CD4-positive, alpha-beta T cell (primary cell): ENCODE results near the gene RELT. TPM values are rescaled to one million over a fixed set of nuclear protein-coding genes. Genes with fewer than 3 reads are reported as not detected.

Source experiments
- ATAC-seq: fragments of 200-7000 bp; cut with Tn5 transposase; one replicate; pipeline ENCODE4 v1.10.0; 2022; ENCODE audit warnings: mild to moderate bottlenecking; ENCODE audit not compliant: poor library complexity
- CTCF ChIA-PET: fragments of 350-600 bp; sonication (Branson Sonifier 250); formaldehyde crosslinking; loops from one replicate; lab custom pipeline; 2021; ENCODE audit warnings: antibody characterized with exemption, inconsistent platforms; lab: Charles Lee
- POLR2A ChIA-PET: fragments of 350-600 bp; sonication (Branson Sonifier 250); formaldehyde crosslinking; loops from one replicate; lab custom pipeline; 2021; ENCODE audit warnings: antibody characterized with exemption, inconsistent platforms; lab: Charles Lee
- DNase-seq, 14 experiments: peaks; one replicate each; pipeline ENCODE4 v3.0.0-alpha.2; 2013 to 2020; ENCODE audit warnings: mixed read lengths in 2 of 14
- H3K27ac ChIP-seq, 2 donors: one replicate each; pipeline versions ENCODE4 v1.5.1 to v1.7.0; 2013; ENCODE audit warnings: low read length in 2 of 2, low read depth in 1 of 2, mild to moderate bottlenecking in 1 of 2
- H3K27me3 ChIP-seq, 2 experiments: 1 replicate in 1 of 2; 2 replicates in 1 of 2; pipeline versions ENCODE4 v1.6.1 to v1.7.0; 2013; ENCODE audit warnings: low read length in 2 of 2, control low read depth in 1 of 2, mild to moderate bottlenecking in 1 of 2, moderate library complexity in 1 of 2; ENCODE audit not compliant: insufficient read depth in 2 of 2, control insufficient read depth in 1 of 2
- H3K36me3 ChIP-seq: one replicate; pipeline ENCODE4 v1.6.1; 2013; ENCODE audit warnings: low read length, control low read depth; ENCODE audit not compliant: insufficient read depth
- H3K4me1 ChIP-seq: one replicate; pipeline ENCODE4 v1.6.1; 2013; ENCODE audit warnings: low read length, control low read depth; ENCODE audit not compliant: insufficient read depth
- H3K4me3 ChIP-seq: one replicate; pipeline ENCODE4 v1.5.1; 2013; ENCODE audit warnings: mild to moderate bottlenecking, low read length, moderate library complexity
- H3K9me3 ChIP-seq, 2 experiments: 1 replicate in 1 of 2; 2 replicates in 1 of 2; pipeline versions ENCODE4 v1.6.1 to v1.7.0; 2013; ENCODE audit warnings: low read length in 2 of 2, mild to moderate bottlenecking in 2 of 2, control low read depth in 1 of 2, moderate library complexity in 1 of 2; ENCODE audit not compliant: control insufficient read depth in 1 of 2, insufficient read depth in 1 of 2
- H3K27ac Mint-ChIP-seq: one replicate; pipeline ENCODE4 v1.8.0; 2020; ENCODE audit warnings: mixed read lengths
- H3K27me3 Mint-ChIP-seq: one replicate; pipeline ENCODE4 v1.8.0; 2021; ENCODE audit warnings: mixed read lengths
- H3K36me3 Mint-ChIP-seq: one replicate; pipeline ENCODE4 v1.8.0; 2021; ENCODE audit warnings: low read depth, mixed read lengths
- H3K4me1 Mint-ChIP-seq: one replicate; pipeline ENCODE4 v1.8.0; 2021; ENCODE audit warnings: low read depth, mixed read lengths
- H3K4me3 Mint-ChIP-seq: one replicate; pipeline ENCODE4 v1.8.0; 2020; ENCODE audit warnings: mild to moderate bottlenecking, mixed read lengths
- H3K9me3 Mint-ChIP-seq: one replicate; pipeline ENCODE4 v1.8.0; 2020; ENCODE audit warnings: mixed read lengths
- intact Hi-C, 2 experiments: fragments of 100-400 bp; cut with DNase I in 1 of 2; cut with micrococcal nuclease in 1 of 2; formaldehyde crosslinking; loops; one replicate each; pipeline versions ENCODE4 v1.15.1 to v1.9.0; 2023 to 2025; cut with DNase I, micrococcal nuclease
- total RNA-seq, 174 experiments: library from RNA in 2 of 174; stranded (reverse) in 2 of 174; gene quantifications; one replicate each; pipeline ENCODE4 v1.2.3 and lab custom pipeline; 2021 to 2026
- TF ChIP-seq, protein P1 (sequence below): fragments of 200-600 bp; IDR thresholded peaks from one replicate; pipeline ENCODE4 v1.8.0; 2022; ENCODE audit warnings: antibody characterized with exemption, mild to moderate bottlenecking

Gene RELT
- total RNA-seq, 2 experiments from 2014 or later: 107 to 114 TPM

DNA sequence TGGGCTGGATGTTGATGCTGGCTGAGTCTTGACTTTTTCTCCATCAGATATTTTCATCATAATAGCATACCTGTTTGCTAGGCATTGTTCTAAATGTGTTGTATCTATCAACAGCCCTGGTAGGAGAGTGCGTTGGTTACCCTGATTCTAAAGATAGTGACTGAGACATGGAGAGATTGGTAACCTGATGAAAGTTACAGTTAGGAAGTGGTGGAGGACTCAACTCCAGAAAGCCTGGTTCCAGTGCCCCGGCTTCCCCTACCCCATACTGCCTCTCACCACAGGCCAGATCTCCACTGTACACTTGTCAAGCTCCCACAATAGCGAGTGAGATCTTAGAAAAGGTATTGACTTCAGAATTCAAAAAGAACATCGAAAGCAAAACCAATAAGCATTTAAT, 22.8 kb upstream of the RELT start:
- H3K36me3 ChIP-seq: no peaks in the 10 kb centered on the region
- no peaks in the 10 kb centered on the region for H3K27me3 ChIP-seq
- Mint-ChIP-seq H3K4me1 (no peaks in the 10 kb centered on the region), H3K36me3 (no peaks in the 10 kb centered on the region), H3K9me3 (no peaks in the 10 kb centered on the region), H3K4me3 (no peak overlapping the region), H3K27me3 (no peaks in the 10 kb centered on the region), H3K27ac (no peak overlapping the region)
- H3K4me3 ChIP-seq: no peak overlapping the region
- ATAC-seq: no peak
- H3K9me3 ChIP-seq: no peaks in the 10 kb centered on the region
- H3K27ac ChIP-seq: no peak overlapping the region
- TF ChIP-seq, protein P1, sequence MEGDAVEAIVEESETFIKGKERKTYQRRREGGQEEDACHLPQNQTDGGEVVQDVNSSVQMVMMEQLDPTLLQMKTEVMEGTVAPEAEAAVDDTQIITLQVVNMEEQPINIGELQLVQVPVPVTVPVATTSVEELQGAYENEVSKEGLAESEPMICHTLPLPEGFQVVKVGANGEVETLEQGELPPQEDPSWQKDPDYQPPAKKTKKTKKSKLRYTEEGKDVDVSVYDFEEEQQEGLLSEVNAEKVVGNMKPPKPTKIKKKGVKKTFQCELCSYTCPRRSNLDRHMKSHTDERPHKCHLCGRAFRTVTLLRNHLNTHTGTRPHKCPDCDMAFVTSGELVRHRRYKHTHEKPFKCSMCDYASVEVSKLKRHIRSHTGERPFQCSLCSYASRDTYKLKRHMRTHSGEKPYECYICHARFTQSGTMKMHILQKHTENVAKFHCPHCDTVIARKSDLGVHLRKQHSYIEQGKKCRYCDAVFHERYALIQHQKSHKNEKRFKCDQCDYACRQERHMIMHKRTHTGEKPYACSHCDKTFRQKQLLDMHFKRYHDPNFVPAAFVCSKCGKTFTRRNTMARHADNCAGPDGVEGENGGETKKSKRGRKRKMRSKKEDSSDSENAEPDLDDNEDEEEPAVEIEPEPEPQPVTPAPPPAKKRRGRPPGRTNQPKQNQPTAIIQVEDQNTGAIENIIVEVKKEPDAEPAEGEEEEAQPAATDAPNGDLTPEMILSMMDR: no peak
- intact Hi-C loops: no loop called here
- CTCF ChIA-PET: no interaction called here
- H3K4me1 ChIP-seq: peaks cover 3% of the 10 kb centered on the region
- no peak for DNase-seq
- POLR2A ChIA-PET: no interaction called here

DNA sequence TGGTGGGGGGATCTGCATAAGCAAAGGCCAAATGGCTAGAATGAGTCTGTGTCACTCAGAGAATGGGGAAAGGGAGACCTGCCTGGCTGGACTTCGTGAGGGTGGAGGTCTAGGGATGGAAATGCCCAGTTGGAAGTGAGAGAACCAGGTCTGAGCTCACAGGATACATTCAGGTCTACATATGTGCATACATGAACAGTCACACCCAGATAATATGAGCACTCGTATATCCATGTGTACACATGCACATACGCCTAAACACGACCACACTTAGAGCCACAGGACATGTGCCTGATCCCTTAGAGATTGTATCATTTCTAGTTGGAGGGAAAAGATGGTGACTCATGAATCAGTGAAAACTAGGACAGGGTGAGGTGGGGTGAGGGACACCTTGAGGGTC, 21.1 kb upstream of the RELT start:
- ChIA-PET POLR2A (no interaction called here), CTCF (no interaction called here)
- no peaks in the 10 kb centered on the region for H3K27me3 Mint-ChIP-seq
- Histone ChIP-seq H3K27me3 (no peaks in the 10 kb centered on the region), H3K4me3 (no peak overlapping the region), H3K9me3 (no peaks in the 10 kb centered on the region), H3K27ac (no peak overlapping the region), H3K36me3 (no peaks in the 10 kb centered on the region), H3K4me1 (peaks cover 3% of the 10 kb centered on the region)
- intact Hi-C loops: no loop called here
- H3K36me3 Mint-ChIP-seq: no peaks in the 10 kb centered on the region
- no peaks in the 10 kb centered on the region for H3K9me3 Mint-ChIP-seq
- no peak overlapping the region for H3K27ac Mint-ChIP-seq
- no peak overlapping the region for H3K4me3 Mint-ChIP-seq
- DNase-seq: no peak
- ATAC-seq: no peak
- no peaks in the 10 kb centered on the region for H3K4me1 Mint-ChIP-seq
- TF ChIP-seq, protein P1: no peak

DNA sequence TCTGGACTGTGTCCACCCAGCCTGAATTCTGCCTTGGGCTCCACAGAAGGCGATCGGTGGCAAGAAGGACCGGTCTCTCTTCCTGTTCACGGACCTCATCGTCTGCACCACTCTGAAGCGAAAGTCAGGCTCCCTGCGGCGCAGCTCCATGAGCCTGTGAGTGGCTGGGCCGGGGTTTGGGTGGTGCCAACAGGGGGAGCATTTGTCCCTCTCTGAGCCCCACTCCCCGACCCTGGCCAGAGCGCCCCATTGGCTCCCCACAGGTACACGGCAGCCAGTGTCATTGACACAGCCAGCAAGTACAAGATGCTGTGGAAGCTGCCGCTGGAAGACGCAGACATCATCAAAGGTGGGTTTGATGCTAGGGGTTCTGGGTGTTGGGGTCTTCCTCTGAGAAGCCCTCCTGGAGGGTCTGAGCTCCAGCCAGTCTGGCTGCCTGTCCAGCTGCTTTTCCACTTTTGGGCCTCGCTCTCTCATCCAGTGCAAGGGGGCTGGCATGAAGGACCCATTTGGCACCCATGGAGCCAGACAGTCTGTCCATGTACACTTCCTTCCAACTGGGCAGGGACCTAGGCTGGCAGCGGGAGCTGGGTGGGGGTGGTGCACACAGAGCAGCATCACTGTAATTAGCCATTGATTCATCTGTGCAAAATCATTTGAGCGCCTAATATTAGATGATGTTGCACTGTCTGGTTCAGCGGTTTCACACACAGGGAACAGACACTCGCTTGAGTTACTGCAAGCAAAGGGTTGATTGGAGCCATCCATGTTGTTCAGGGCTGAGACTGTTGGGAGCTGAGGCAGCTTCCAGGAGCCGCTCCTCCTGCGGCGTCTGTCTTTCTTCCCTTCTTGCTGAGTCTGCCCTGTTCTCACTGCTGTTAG, 19.0 kb upstream of the RELT start:
- ChIA-PET POLR2A (no interaction called here), CTCF (no interaction called here)
- H3K4me3 ChIP-seq: no peak overlapping the region
- no peaks in the 10 kb centered on the region for H3K9me3 Mint-ChIP-seq
- H3K9me3 ChIP-seq: no peaks in the 10 kb centered on the region
- no peak overlapping the region for H3K27ac ChIP-seq
- TF ChIP-seq, protein P1: no peak
- intact Hi-C loops: no loop called here
- no peak overlapping the region for H3K4me3 Mint-ChIP-seq
- ATAC-seq (no peak), DNase-seq (no peak)
- no peaks in the 10 kb centered on the region for H3K27me3 ChIP-seq
- no peaks in the 10 kb centered on the region for H3K27me3 Mint-ChIP-seq
- no peaks in the 10 kb centered on the region for H3K36me3 Mint-ChIP-seq
- no peaks in the 10 kb centered on the region for H3K4me1 Mint-ChIP-seq
- no peak overlapping the region for H3K27ac Mint-ChIP-seq
- H3K36me3 ChIP-seq: no peaks in the 10 kb centered on the region
- no peaks in the 10 kb centered on the region for H3K4me1 ChIP-seq
